HepG2 (cell line): ENCODE results near the gene EEFSEC. TPM values are rescaled to one million over a fixed set of nuclear protein-coding genes. Genes with fewer than 3 reads are reported as not detected.

ENCODE experiments used
- ATAC-seq: fragments of 200-7000 bp; cut with Tn5 transposase; 3 replicates; pipeline ENCODE4 v1.9.1; 2020; ENCODE audit warnings: mild to moderate bottlenecking, moderate library complexity
- BruUV-seq: library from RNA; stranded (reverse); fragments of 400-500 nt; replicated peaks from 2 replicates; lab custom pipeline; 2021; lab: Mats Ljungman, UMichigan
- CTCF ChIA-PET: fragments of 300-600 bp; formaldehyde crosslinking; extraction: SDS; loops from one replicate; lab custom pipeline; 2021; ENCODE audit warnings: low total read pairs, inconsistent platforms, low intra/inter-chr PET ratio; lab: Yijun Ruan, JAX
- POLR2A ChIA-PET: fragments of 350-600 bp; sonication (Branson Sonifier 250); formaldehyde crosslinking; loops from one replicate; lab custom pipeline; 2020; ENCODE audit warnings: antibody characterized with exemption, inconsistent platforms; lab: Yijun Ruan, JAX
- DNase-seq: peaks from one replicate; pipeline ENCODE4 v3.0.0-alpha.2; 2015; ENCODE audit warnings: low spot score
- FAIRE-seq: peaks from 3 replicates; lab custom pipeline; 2011; peaks lifted over from hg19 to GRCh38; lab: Jason Lieb, UNC
- H2AFZ ChIP-seq: one replicate; pipeline ENCODE4 v1.6.1; 2011; ENCODE audit warnings: low read length, inconsistent platforms
- H3K27ac ChIP-seq: fragments of 300-600 bp; 3 replicates; pipeline ENCODE4 v1.8.0; 2011; ENCODE audit warnings: mixed run types, mild to moderate bottlenecking, mixed read lengths, low read length, inconsistent platforms; ENCODE audit not compliant: insufficient read depth; ENCODE audit errors: extremely low read length
- H3K27me3 ChIP-seq, 2 experiments: fragments of 200-600 bp in 1 of 2; 2 replicates in 1 of 2; 3 replicates in 1 of 2; pipeline versions ENCODE4 v1.6.0 to v1.8.0; 2011; ENCODE audit warnings: low read length in 2 of 2, mild to moderate bottlenecking in 2 of 2, moderate library complexity in 2 of 2, inconsistent platforms in 1 of 2; ENCODE audit not compliant: insufficient read depth in 2 of 2, control insufficient read depth in 1 of 2
- H3K36me3 ChIP-seq, 2 experiments: fragments of 200-600 bp in 1 of 2; replicated peaks in 1 of 2; 2 replicates in 1 of 2; 3 replicates in 1 of 2; pipeline versions ENCODE4 v1.5.1 to v1.8.0; 2011; ENCODE audit warnings: low read length in 2 of 2, inconsistent platforms in 1 of 2; ENCODE audit not compliant: insufficient read depth in 2 of 2, control insufficient read depth in 1 of 2
- H3K4me1 ChIP-seq: 2 replicates; pipeline ENCODE4 v1.5.1; 2012; ENCODE audit warnings: low read length, inconsistent platforms; ENCODE audit not compliant: insufficient read depth
- H3K4me2 ChIP-seq: 2 replicates; pipeline ENCODE4 v1.6.0; 2011; ENCODE audit warnings: low read depth, low read length, inconsistent platforms
- H3K4me3 ChIP-seq, 3 experiments: fragments of 200-600 bp in 1 of 3; sonication (generic), shearing (Covaris generic) in 1 of 3; replicated peaks in 1 of 3; 2 replicates each; pipeline ENCODE4 v1.5.1; 2011 to 2016; ENCODE audit warnings: low read length in 3 of 3, inconsistent platforms in 2 of 3, low read depth in 2 of 3, mild to moderate bottlenecking in 2 of 3, control low read depth in 1 of 3, mixed read lengths in 1 of 3; ENCODE audit not compliant: insufficient read depth in 1 of 3
- H3K79me2 ChIP-seq: one replicate; pipeline ENCODE4 v1.6.1; 2011; ENCODE audit warnings: low read length, inconsistent platforms; ENCODE audit not compliant: insufficient read depth
- H3K9ac ChIP-seq: 2 replicates; pipeline ENCODE4 v1.6.0; 2011; ENCODE audit warnings: mild to moderate bottlenecking, low read depth, low read length, inconsistent platforms; ENCODE audit not compliant: insufficient read depth
- H3K9me3 ChIP-seq: 2 replicates; pipeline ENCODE4 v1.5.1; 2012; ENCODE audit warnings: mild to moderate bottlenecking, low read length
- H4K20me1 ChIP-seq: 2 replicates; pipeline ENCODE4 v1.6.0; 2011; ENCODE audit warnings: inconsistent platforms, mild to moderate bottlenecking, low read length, moderate library complexity; ENCODE audit not compliant: insufficient read depth
- ASH2L ChIP-seq: fragments of 300-600, 200-600 bp; sonication (generic); IDR thresholded peaks from 2 replicates; pipeline ENCODE4 v1.7.0; 2017; ENCODE audit warnings: low read depth, mild to moderate bottlenecking, moderate library complexity, mixed read lengths, low read length; ENCODE audit not compliant: insufficient read length
- HOXA5 ChIP-seq: sonication (generic); formaldehyde crosslinking; IDR thresholded peaks from 2 replicates; pipeline ENCODE4 v1.4.0; 2020; ENCODE audit warnings: missing genetic modification reagents
- MAZ ChIP-seq, 2 experiments: sonication (generic) in 1 of 2; formaldehyde crosslinking in 1 of 2; IDR thresholded peaks; 2 replicates each; pipeline versions ENCODE4 v1.5.0 to v1.6.1; 2012 to 2020; ENCODE audit warnings: low read depth in 2 of 2, mild to moderate bottlenecking in 2 of 2, borderline replicate concordance in 1 of 2, improper control_type of control experiment in 1 of 2, low read length in 1 of 2, missing genetic modification reagents in 1 of 2, moderate library complexity in 1 of 2
- MTF2 ChIP-seq: sonication (generic); formaldehyde crosslinking; IDR thresholded peaks from 2 replicates; pipeline ENCODE4 v1.5.0; 2020; ENCODE audit warnings: missing genetic modification reagents, borderline replicate concordance
- MXI1 ChIP-seq: IDR thresholded peaks from 3 replicates; pipeline ENCODE4 v1.6.1; 2012; ENCODE audit warnings: low read depth, low read length, inconsistent platforms, borderline replicate concordance
- THAP11 ChIP-seq: IDR thresholded peaks from 2 replicates; pipeline ENCODE4 v1.6.1; 2016; ENCODE audit warnings: missing biosample characterization, missing genetic modification reagents
- ZFX ChIP-seq: sonication (generic); formaldehyde crosslinking; IDR thresholded peaks from 2 replicates; pipeline ENCODE4 v1.4.0; 2020; ENCODE audit warnings: mild to moderate bottlenecking, low read depth, missing genetic modification reagents, moderate library complexity
- ZNF160 ChIP-seq: sonication (generic); formaldehyde crosslinking; IDR thresholded peaks from 2 replicates; pipeline ENCODE4 v1.8.0; 2022; ENCODE audit warnings: mild to moderate bottlenecking, inconsistent platforms, missing genetic modification reagents
- ZNF205 ChIP-seq: IDR thresholded peaks from 2 replicates; pipeline ENCODE4 v1.6.1; 2018; ENCODE audit warnings: missing biosample characterization, missing genetic modification reagents
- ZNF234 ChIP-seq: sonication (generic); formaldehyde crosslinking; conservative IDR thresholded peaks from 2 replicates; pipeline ENCODE4 v1.5.1; 2020; ENCODE audit warnings: mild to moderate bottlenecking, missing genetic modification reagents
- ZNF329 ChIP-seq: sonication (generic); formaldehyde crosslinking; IDR thresholded peaks from 2 replicates; pipeline ENCODE4 v1.9.0; 2021; ENCODE audit warnings: low read depth, mild to moderate bottlenecking, missing genetic modification reagents
- ZNF546 ChIP-seq: sonication (generic); formaldehyde crosslinking; conservative IDR thresholded peaks from 2 replicates; pipeline ENCODE4 v1.8.1; 2023; ENCODE audit warnings: mild to moderate bottlenecking, missing genetic modification reagents
- ZZZ3 ChIP-seq: sonication (generic); formaldehyde crosslinking; IDR thresholded peaks from 2 replicates; pipeline ENCODE4 v1.4.0; 2020; ENCODE audit warnings: missing genetic modification reagents, mild to moderate bottlenecking, borderline replicate concordance
- WGBS: methylation state at CpG from one replicate; pipeline ENCODE4 v1.1.6; 2017; ENCODE audit warnings: low lambda C conversion rate; 5-methylcytosine and 5-hydroxymethylcytosine counted together
- in situ Hi-C: cut with HindIII; loops from 2 replicates; pipeline ENCODE4 v1.10.0; 2017; ENCODE audit warnings: low pct_unique_long_range_greater_than_20kb; ENCODE audit not compliant: extremely low pct_ligation_motif_present
- intact Hi-C: fragments of 100-400 bp; cut with micrococcal nuclease; formaldehyde crosslinking; loops from one replicate; pipeline ENCODE4 v1.10.0; 2022; ENCODE audit not compliant: unreplicated experiment
- polyA plus RNA-seq, 8 experiments: library from polyadenylated mRNA; depleted of rRNA in 3 of 8; stranded (reverse) in 7 of 8; unstranded in 1 of 8; fragments of >200 nt; fragmentation: Illumina TruSeq in 4 of 8; extraction: Trizol in 4 of 8; gene quantifications; 2 replicates each; pipeline versions ENCODE4 v1.2.1 to v1.2.3, GENCODE V29; 2011 to 2016; ENCODE audit warnings: low read depth in 4 of 8, missing spikeins in 1 of 8, mixed read lengths in 1 of 8; ENCODE audit not compliant: insufficient read depth in 1 of 8
- total RNA-seq, 5 experiments: library from RNA; depleted of rRNA; stranded (reverse); fragments of >200 nt; fragmentation: Illumina TruSeq; extraction: Trizol; gene quantifications; 2 replicates each; pipeline ENCODE4 v1.2.3, GENCODE V29; 2016; ENCODE audit warnings: low read depth in 1 of 5
- TF ChIP-seq, protein P1 (sequence below): sonication (generic); formaldehyde crosslinking; IDR thresholded peaks from 2 replicates; pipeline ENCODE4 v1.5.0; 2020; ENCODE audit warnings: mild to moderate bottlenecking, missing genetic modification reagents, borderline replicate concordance
- TF ChIP-seq, protein P2 (sequence below): sonication (generic); formaldehyde crosslinking; IDR thresholded peaks from 2 replicates; pipeline ENCODE4 v1.4.0; 2020; ENCODE audit warnings: missing genetic modification reagents

Gene EEFSEC
- total and polyA plus RNA-seq, 2 of the 13 experiments (the other 11 are each of a cell fraction or from before 2014, with no cell fraction given), result 6.4 to 24.2 TPM

DNA sequence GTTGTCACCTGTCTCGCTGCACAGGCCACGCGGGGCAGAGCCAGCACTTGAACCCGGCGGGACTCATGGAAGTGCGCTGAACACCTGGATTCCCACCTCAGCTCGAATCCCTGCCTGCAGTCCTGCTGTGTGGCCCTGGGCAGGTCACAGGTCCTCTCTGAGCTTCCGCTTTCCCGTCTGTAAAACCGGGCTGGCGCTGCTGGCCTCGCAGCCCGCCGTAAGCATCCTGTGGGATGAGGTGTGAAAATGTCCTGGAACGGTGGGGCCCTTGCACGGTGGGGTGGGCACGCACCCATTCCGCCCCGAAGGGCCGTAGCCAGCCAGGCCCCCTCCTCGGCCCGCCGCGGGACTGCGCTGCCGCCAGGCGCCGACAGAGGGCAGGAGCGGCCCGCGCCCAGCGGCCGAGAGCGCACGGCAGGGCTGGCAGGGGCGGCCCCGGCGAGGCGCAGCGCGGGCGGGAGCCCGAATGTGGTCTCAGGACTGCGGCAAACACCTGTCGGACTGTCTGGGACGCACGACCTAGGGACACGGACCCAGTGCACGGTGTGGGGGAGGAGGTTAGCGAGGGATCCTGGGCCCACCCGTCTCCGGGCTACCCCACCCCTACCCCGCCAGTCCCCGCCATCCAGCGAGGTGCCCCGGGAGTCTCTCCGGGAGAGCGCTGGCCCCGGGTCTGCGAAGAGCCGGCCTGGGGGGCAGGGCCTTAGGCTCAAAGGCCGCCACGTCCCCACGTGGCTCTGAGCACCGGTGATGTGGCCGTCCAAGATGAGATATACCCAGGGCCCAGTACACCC, 273.0 kb downstream of the EEFSEC start:
- WGBS, result 9% methylated on average over 14 of the region's 66 CpGs
- peak overlapping the region in 2 of 3 experiments; percentile 40 to 65; a peak in 3 of 6 replicates for H3K4me3 ChIP-seq
- peaks cover 9 to 35% of the 10 kb centered on the region in 2 experiments for H3K27me3 ChIP-seq
- intact Hi-C loops (loop anchor here (2.0 to 10.0 kb wide), 4 partner anchors 62 to 254 kb away; no protein-coding TSS in a partner anchor), in situ Hi-C loops (loop anchor here (5.0 kb wide), 1 partner anchor 61 kb away; no protein-coding TSS in a partner anchor)
- H3K4me2 ChIP-seq, result peak overlapping the region; percentile 75
- H3K4me1 ChIP-seq, result peaks cover 21% of the 10 kb centered on the region
- no peaks in the 10 kb centered on the region for H3K36me3 ChIP-seq
- H4K20me1 ChIP-seq, result no peaks in the 10 kb centered on the region
- POLR2A ChIA-PET, result interaction anchor here (0.8 kb wide), 1 partner anchor 62 kb away, joined by 3 read pairs; no protein-coding TSS in a partner anchor
- no peaks in the 10 kb centered on the region for H3K9me3 ChIP-seq
- DNase-seq, result peak; percentile 35
- H3K27ac ChIP-seq, result no peak overlapping the region
- peak overlapping the region; percentile 30 for H3K9ac ChIP-seq
- no TSS peak for BruUV-seq
- peak; percentile 84 for ATAC-seq
- H2AFZ ChIP-seq, result no peak overlapping the region
- CTCF ChIA-PET, result interaction anchor here (0.7 to 1.4 kb wide), 4 partner anchors 66 to 182 kb away, joined by 3 to 8 read pairs (median 3); partner anchors contain the start of gene GATA2
- no peaks in the 10 kb centered on the region for H3K79me2 ChIP-seq
- no peak for FAIRE-seq
- TF ChIP-seq ZFX (CRISPR knock-in tag) (peak; percentile 70), ZZZ3 (CRISPR knock-in tag) (0 out of 2 replicates have a peak, but pooled peaks have one; percentile 47), HOXA5 (CRISPR knock-in tag) (peak; percentile 63), ZNF329 (CRISPR knock-in tag) (0 out of 2 replicates have a peak, but pooled peaks have one; percentile 47), ASH2L (peak; percentile 23), ZNF160 (CRISPR knock-in tag) (0 out of 2 replicates have a peak, but pooled peaks have one; percentile 37), MAZ (IDR thresholded peaks at IDR 0.05; ENCODE audit: borderline replicate concordance, low read depth, low read length) (no peak), MAZ (CRISPR knock-in tag; IDR thresholded peaks at IDR 0.05; ENCODE audit: low read depth) (0 out of 2 replicates have a peak, but pooled peaks have one; percentile 21), MXI1 (peak; percentile 13; the same call in 1 of the 3 replicates), MTF2 (CRISPR knock-in tag) (peak; percentile 69; the same call in 1 of the 2 replicates), ZNF234 (CRISPR knock-in tag) (0 out of 2 replicates have a peak, but pooled peaks have one; percentile 42), ZNF205 (CRISPR knock-in tag) (0 out of 2 replicates have a peak, but pooled peaks have one; percentile 25), THAP11 (CRISPR knock-in tag) (peak; percentile 16; the same call in 1 of the 2 replicates), ZNF546 (CRISPR knock-in tag) (no peak)
- TF ChIP-seq, protein P1, sequence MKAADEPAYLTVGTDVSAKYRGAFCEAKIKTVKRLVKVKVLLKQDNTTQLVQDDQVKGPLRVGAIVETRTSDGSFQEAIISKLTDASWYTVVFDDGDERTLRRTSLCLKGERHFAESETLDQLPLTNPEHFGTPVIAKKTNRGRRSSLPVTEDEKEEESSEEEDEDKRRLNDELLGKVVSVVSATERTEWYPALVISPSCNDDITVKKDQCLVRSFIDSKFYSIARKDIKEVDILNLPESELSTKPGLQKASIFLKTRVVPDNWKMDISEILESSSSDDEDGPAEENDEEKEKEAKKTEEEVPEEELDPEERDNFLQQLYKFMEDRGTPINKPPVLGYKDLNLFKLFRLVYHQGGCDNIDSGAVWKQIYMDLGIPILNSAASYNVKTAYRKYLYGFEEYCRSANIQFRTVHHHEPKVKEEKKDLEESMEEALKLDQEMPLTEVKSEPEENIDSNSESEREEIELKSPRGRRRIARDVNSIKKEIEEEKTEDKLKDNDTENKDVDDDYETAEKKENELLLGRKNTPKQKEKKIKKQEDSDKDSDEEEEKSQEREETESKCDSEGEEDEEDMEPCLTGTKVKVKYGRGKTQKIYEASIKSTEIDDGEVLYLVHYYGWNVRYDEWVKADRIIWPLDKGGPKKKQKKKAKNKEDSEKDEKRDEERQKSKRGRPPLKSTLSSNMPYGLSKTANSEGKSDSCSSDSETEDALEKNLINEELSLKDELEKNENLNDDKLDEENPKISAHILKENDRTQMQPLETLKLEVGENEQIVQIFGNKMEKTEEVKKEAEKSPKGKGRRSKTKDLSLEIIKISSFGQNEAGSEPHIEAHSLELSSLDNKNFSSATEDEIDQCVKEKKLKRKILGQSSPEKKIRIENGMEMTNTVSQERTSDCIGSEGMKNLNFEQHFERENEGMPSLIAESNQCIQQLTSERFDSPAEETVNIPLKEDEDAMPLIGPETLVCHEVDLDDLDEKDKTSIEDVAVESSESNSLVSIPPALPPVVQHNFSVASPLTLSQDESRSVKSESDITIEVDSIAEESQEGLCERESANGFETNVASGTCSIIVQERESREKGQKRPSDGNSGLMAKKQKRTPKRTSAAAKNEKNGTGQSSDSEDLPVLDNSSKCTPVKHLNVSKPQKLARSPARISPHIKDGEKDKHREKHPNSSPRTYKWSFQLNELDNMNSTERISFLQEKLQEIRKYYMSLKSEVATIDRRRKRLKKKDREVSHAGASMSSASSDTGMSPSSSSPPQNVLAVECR (CRISPR knock-in tag), result peak; percentile 16; the same call in 1 of the 2 replicates
- TF ChIP-seq, protein P2, sequence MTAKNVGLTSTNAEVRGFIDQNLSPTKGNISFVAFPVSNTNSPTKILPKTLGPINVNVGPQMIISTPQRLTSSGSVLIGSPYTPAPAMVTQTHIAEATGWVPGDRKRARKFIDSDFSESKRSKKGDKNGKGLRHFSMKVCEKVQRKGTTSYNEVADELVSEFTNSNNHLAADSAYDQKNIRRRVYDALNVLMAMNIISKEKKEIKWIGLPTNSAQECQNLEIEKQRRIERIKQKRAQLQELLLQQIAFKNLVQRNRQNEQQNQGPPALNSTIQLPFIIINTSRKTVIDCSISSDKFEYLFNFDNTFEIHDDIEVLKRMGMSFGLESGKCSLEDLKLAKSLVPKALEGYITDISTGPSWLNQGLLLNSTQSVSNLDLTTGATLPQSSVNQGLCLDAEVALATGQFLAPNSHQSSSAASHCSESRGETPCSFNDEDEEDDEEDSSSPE, result peak; percentile 49; the same call in 1 of the 2 replicates
